ACC112 (cell line): Measurements from ENCODE around the gene ASXL1.
A peak's percentile ranks its signal among the peaks of the same experiment; 100 is the strongest.
"Not testable (repeated sequence)": the region's sequence is repeated elsewhere in the genome, so short reads cannot be mapped to it uniquely, and the experiment has no call there.

Experiments
- H2AFZ ChIP-seq: fragments of 200-600 bp; sonication (generic); one replicate; pipeline ENCODE4 v1.6.0; 2017; ENCODE audit warnings: antibody characterized with exemption, low read length; ENCODE audit not compliant: unreplicated experiment
- H3K27ac ChIP-seq: fragments of 200-600 bp; sonication (generic); 2 replicates; pipeline ENCODE4 v1.5.1; 2014; ENCODE audit warnings: low read depth, mild to moderate bottlenecking, antibody characterized with exemption, low read length, moderate library complexity
- H3K27me3 ChIP-seq: fragments of 200-600 bp; sonication (generic); 2 replicates; pipeline ENCODE4 v1.6.1; 2014; ENCODE audit warnings: mild to moderate bottlenecking, antibody characterized with exemption, low read length, moderate library complexity, mixed read lengths; ENCODE audit not compliant: insufficient read depth
- H3K36me3 ChIP-seq: fragments of 200-600 bp; sonication (generic); 2 replicates; pipeline ENCODE4 v1.6.1; 2016; ENCODE audit warnings: mild to moderate bottlenecking, antibody characterized with exemption, low read length, moderate library complexity, mixed read lengths; ENCODE audit not compliant: insufficient read depth
- H3K4me1 ChIP-seq: fragments of 200-600 bp; sonication (generic); one replicate; pipeline ENCODE4 v1.6.1; 2016; ENCODE audit warnings: low read length, mixed read lengths; ENCODE audit not compliant: insufficient read depth, unreplicated experiment, control insufficient read depth
- H3K4me3 ChIP-seq: fragments of 200-600 bp; sonication (generic); 2 replicates; pipeline ENCODE4 v1.5.1; 2014; ENCODE audit warnings: mild to moderate bottlenecking, low read depth, low read length
- H3K79me2 ChIP-seq: fragments of 200-600 bp; sonication (generic); one replicate; pipeline ENCODE4 v1.6.0; 2016; ENCODE audit warnings: low read length; ENCODE audit not compliant: control insufficient read depth, unreplicated experiment, insufficient read depth

The ASXL1 gene

GRCh38 chr20:32382102-32382950 lies 24.2 kb downstream of the ASXL1 start:
- H3K27ac ChIP-seq: no peak overlapping the region
- H3K79me2 ChIP-seq: peaks cover 69% of the 10 kb centered on the region
- no peak overlapping the region for H2AFZ ChIP-seq
- H3K4me3 ChIP-seq: no peak overlapping the region
- H3K27me3 ChIP-seq: no peaks in the 10 kb centered on the region
- peaks cover 8% of the 10 kb centered on the region for H3K36me3 ChIP-seq
- H3K4me1 ChIP-seq: peaks cover 26% of the 10 kb centered on the region

DNA sequence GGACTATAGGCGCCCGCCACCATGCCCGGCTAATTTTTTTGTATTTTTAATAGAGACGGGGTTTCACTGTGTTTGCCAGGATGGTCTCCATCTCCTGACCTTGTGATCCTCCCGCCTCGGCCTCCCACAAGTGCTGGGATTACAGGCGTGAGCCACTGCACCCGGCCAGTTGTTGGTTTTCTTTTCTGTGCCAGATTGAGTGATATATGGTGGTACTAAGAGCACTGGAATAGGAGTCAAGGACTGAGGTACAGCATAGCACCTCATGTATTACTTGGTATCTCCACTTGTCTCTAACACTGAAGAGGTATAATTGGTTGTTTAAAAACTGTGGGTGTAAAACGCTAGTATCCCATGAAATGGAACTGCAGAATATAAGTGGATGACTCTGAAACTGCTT lies 25.3 kb downstream of the ASXL1 start:
- H3K27ac ChIP-seq, H3K4me3 ChIP-seq, H3K36me3 ChIP-seq, H3K27me3 ChIP-seq, H2AFZ ChIP-seq: not testable (repeated sequence)
- Histone ChIP-seq H3K4me1 (peaks cover 21% of the 10 kb centered on the region), H3K79me2 (peaks cover 69% of the 10 kb centered on the region)

- peak overlapping the region; percentile 63 for H3K4me3 ChIP-seq
- no peak overlapping the region for H2AFZ ChIP-seq
- H3K27ac ChIP-seq: peak overlapping the region; percentile 38; the same call in 1 of the 2 replicates
- peaks cover 8% of the 10 kb centered on the region; the same call in 1 of the 2 replicates for H3K36me3 ChIP-seq
- H3K27me3 ChIP-seq: no peaks in the 10 kb centered on the region
- H3K79me2 ChIP-seq: peaks cover 80% of the 10 kb centered on the region
- peaks cover 19% of the 10 kb centered on the region for H3K4me1 ChIP-seq
Measured at GRCh38 chr20:32385541-32385940, 27.4 kb downstream of the ASXL1 start.

GRCh38 chr20:32386091-32386490 lies 28.0 kb downstream of the ASXL1 start:
- no peaks in the 10 kb centered on the region for H3K27me3 ChIP-seq
- H3K4me1 ChIP-seq: peaks cover 19% of the 10 kb centered on the region
- H3K79me2 ChIP-seq: peaks cover 79% of the 10 kb centered on the region
- H2AFZ ChIP-seq: no peak overlapping the region
- H3K4me3 ChIP-seq: peak overlapping the region; percentile 63
- H3K27ac ChIP-seq: peak overlapping the region; percentile 38; the same call in 1 of the 2 replicates
- H3K36me3 ChIP-seq: peaks cover 8% of the 10 kb centered on the region

DNA sequence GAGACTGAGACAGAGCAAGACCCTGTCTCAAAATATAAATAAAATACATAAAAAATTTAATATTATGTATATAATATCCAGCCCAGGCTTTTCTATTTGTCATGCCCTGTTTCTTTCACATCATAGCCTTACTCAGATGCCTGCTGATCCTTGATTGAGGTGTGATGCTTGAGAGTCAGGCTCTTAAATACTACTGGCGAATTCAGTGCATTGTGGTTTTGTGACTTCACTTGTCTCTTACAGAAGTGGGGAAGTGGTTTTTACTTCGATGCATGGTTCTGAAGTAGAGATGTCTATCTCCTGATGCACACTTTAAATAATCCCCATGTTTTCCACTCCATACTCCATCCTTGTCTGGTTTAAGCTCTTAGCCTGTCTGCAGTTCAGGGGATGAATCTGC lies 29.1 kb downstream of the ASXL1 start:
- no peak overlapping the region for H3K27ac ChIP-seq
- H3K27me3 ChIP-seq: no peaks in the 10 kb centered on the region
- peaks cover 17% of the 10 kb centered on the region for H3K36me3 ChIP-seq
- peaks cover 19% of the 10 kb centered on the region for H3K4me1 ChIP-seq
- peaks cover 83% of the 10 kb centered on the region for H3K79me2 ChIP-seq
- no peak overlapping the region for H2AFZ ChIP-seq
- H3K4me3 ChIP-seq: no peak overlapping the region

GRCh38 chr20:32391003-32391402 lies 32.9 kb downstream of the ASXL1 start:
- no peak overlapping the region for H2AFZ ChIP-seq
- H3K27me3 ChIP-seq: no peaks in the 10 kb centered on the region
- H3K4me1 ChIP-seq: peaks cover 2% of the 10 kb centered on the region
- H3K79me2 ChIP-seq: peaks cover 77% of the 10 kb centered on the region
- H3K36me3 ChIP-seq: peaks cover 16% of the 10 kb centered on the region
- no peak overlapping the region for H3K4me3 ChIP-seq
- H3K27ac ChIP-seq: no peak overlapping the region

DNA sequence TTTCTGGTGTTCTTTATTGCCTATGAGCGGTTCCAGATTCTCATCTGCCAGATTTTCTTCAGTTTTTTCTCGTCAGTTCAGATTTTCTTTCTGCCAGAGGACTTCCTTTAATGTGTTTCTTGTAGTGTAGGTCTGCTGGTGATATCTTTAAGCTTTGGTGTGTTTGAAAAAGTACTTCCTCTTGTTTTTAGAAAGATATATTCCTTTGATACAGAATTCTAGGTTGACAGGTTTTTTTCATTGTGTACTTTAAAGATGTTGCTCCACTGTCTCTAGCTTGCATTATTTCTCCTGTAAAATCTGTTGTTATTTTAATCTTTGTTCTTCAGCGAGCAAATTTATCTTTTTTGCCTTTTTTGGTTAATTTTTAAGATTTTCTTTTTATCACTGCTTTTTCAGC lies 36.9 kb downstream of the ASXL1 start:
- peaks cover 77% of the 10 kb centered on the region for H3K79me2 ChIP-seq
- H3K27me3 ChIP-seq: no peaks in the 10 kb centered on the region
- no peak overlapping the region for H3K4me3 ChIP-seq
- peaks cover 16% of the 10 kb centered on the region for H3K36me3 ChIP-seq
- H3K27ac ChIP-seq: no peak overlapping the region
- no peak overlapping the region for H2AFZ ChIP-seq
- H3K4me1 ChIP-seq: peaks cover 5% of the 10 kb centered on the region

GRCh38 chr20:32396646-32397160 lies 38.6 kb downstream of the ASXL1 start:
- peaks cover 79% of the 10 kb centered on the region for H3K79me2 ChIP-seq
- H3K27ac ChIP-seq: 0 out of 2 replicates have a peak overlapping the region, but pooled peaks have one; percentile 26

GRCh38 chr20:32397567-32398084 lies 39.5 kb downstream of the ASXL1 start:
- Histone ChIP-seq H3K4me1 (peaks cover 5% of the 10 kb centered on the region), H3K4me3 (no peak overlapping the region), H3K36me3 (peaks cover 20% of the 10 kb centered on the region; the same call in 1 of the 2 replicates), H3K27ac (no peak overlapping the region), H2AFZ (no peak overlapping the region), H3K27me3 (no peaks in the 10 kb centered on the region), H3K79me2 (peaks cover 84% of the 10 kb centered on the region)

More at GRCh38 chr20:32396646-32397160, 38.6 kb downstream of the ASXL1 start:
- H2AFZ ChIP-seq: no peak overlapping the region
- no peak overlapping the region for H3K4me3 ChIP-seq
- no peaks in the 10 kb centered on the region for H3K27me3 ChIP-seq
- H3K36me3 ChIP-seq: peaks cover 16% of the 10 kb centered on the region
- H3K4me1 ChIP-seq: peaks cover 5% of the 10 kb centered on the region

DNA sequence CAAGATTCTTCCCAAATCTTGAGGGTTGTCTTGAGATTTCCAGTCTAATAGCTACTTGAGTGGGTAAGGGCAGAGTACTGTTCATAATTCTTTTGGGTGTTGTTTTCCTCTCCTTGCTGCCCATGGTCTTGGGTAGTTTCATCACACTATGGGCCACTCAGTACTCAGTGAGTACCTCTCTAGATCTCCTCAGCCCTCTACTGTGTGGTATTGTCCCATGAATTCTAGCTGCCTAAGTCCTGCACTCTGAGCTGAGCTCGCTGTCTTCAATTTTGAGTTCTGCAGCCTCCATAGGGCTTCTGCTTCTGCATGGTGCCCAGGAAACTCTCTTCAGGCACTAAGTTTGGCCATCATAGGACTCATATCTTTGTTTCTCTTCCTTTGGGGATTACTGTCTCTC lies 42.3 kb downstream of the ASXL1 start:
- Histone ChIP-seq H3K4me1 (peaks cover 5% of the 10 kb centered on the region), H3K36me3 (0 out of 2 replicates have a peak, but pooled peaks cover 13% of the 10 kb centered on the region), H3K79me2 (peaks cover 82% of the 10 kb centered on the region), H2AFZ (no peak overlapping the region), H3K4me3 (no peak overlapping the region), H3K27ac (no peak overlapping the region), H3K27me3 (no peaks in the 10 kb centered on the region)
